ENCODE measurements around the gene MRPL20.
"Not testable (repeated sequence)": the region's sequence is repeated elsewhere in the genome, so short reads cannot be mapped to it uniquely, and the experiment has no call there.

MRPL20 gene

DNA sequence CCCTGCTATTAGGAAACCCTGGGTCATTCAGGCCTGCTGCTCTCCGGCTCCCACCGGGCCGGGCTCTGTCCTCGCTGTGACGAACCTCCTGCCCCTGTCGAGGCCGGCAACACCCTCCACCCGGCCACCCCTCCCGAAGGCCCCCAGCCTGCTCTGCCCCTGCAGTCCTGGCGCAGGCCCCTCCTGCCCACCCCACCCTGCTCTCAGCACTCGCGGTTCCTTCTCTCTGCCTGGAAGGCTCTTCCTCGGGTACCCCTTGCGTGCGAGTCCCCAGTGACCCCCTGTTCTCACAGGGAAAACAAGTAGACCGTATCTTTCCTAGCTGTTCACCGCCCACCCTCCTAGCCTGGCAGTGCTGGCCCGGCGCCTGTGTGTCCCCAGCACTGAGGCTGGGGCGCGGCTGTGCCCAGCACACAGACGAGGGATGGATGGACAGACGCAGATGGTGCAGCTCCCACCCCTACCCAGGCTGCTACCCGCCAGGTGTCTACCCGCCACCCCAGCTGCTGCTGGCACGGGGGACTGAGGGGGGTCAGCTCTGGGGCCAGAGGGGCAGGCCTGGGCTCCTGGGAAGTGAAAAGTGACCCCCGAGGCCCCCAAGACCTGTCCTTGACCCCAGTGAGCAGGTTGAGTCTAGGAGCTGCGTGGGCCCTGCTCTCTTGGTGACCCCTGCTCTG, 25.3 kb upstream of the MRPL20 start:
- Histone ChIP-seq H3K9me3 (ENCODE audit: control insufficient read depth in 1 of 2, low read length in 2 of 2) (no peaks in the 10 kb centered on the region), H3K9ac (ENCODE audit: low read depth in 1 of 2, low read length in 2 of 2) (no peak overlapping the region), H3K4me3 (ENCODE audit: low read depth in 1 of 2, low read length in 2 of 2) (no peak overlapping the region), H3K4me1 (ENCODE audit: control insufficient read depth in 1 of 2, insufficient read depth in 2 of 2, low read length in 2 of 2) (peaks cover 38 to 48% of the 10 kb centered on the region in 2 donors), H3K27ac (ENCODE audit: low read depth, low read length) (peak overlapping the region; percentile 71), H3K36me3 (ENCODE audit: control insufficient read depth in 1 of 2, insufficient read depth in 2 of 2, low read length in 2 of 2) (no peaks in the 10 kb centered on the region), H3K27me3 (ENCODE audit: control insufficient read depth in 1 of 2, insufficient read depth in 2 of 2, low read length in 2 of 2) (peaks cover 6 to 12% of the 10 kb centered on the region in 2 donors)

DNA sequence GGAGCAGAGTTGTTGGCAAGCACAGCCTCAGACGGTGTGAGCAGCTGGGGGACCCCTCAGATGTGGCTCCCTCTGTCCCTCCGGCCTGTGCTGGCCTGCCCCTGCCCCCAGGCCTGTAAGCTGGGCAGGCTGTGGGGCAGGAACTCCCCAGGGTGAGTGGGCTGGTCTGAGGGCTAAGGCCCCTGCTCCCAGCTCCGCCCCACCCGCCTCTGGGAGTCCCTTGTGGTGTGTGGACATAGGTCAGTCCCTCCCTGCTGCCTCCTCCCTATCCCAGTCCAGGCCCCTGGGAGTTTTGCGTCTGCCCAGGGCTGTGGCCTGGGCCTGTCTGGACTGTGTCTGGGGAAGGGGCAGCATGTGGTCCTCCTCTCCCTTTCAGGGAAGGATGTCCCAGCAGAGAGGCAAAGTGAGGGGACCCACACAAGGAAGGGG, 24.8 kb upstream of the MRPL20 start:
- Histone ChIP-seq H3K4me1 (ENCODE audit: control insufficient read depth in 1 of 2, insufficient read depth in 2 of 2, low read length in 2 of 2) (peaks cover 38 to 47% of the 10 kb centered on the region in 2 donors), H3K4me3 (ENCODE audit: low read depth in 1 of 2, low read length in 2 of 2) (no peak overlapping the region), H3K27me3 (ENCODE audit: control insufficient read depth in 1 of 2, insufficient read depth in 2 of 2, low read length in 2 of 2) (peaks cover 6 to 12% of the 10 kb centered on the region in 2 donors), H3K27ac (ENCODE audit: low read depth, low read length) (peak overlapping the region; percentile 50), H3K9ac (ENCODE audit: low read depth in 1 of 2, low read length in 2 of 2) (no peak overlapping the region), H3K9me3 (ENCODE audit: control insufficient read depth in 1 of 2, low read length in 2 of 2) (no peaks in the 10 kb centered on the region), H3K36me3 (ENCODE audit: control insufficient read depth in 1 of 2, insufficient read depth in 2 of 2, low read length in 2 of 2) (no peaks in the 10 kb centered on the region)

DNA sequence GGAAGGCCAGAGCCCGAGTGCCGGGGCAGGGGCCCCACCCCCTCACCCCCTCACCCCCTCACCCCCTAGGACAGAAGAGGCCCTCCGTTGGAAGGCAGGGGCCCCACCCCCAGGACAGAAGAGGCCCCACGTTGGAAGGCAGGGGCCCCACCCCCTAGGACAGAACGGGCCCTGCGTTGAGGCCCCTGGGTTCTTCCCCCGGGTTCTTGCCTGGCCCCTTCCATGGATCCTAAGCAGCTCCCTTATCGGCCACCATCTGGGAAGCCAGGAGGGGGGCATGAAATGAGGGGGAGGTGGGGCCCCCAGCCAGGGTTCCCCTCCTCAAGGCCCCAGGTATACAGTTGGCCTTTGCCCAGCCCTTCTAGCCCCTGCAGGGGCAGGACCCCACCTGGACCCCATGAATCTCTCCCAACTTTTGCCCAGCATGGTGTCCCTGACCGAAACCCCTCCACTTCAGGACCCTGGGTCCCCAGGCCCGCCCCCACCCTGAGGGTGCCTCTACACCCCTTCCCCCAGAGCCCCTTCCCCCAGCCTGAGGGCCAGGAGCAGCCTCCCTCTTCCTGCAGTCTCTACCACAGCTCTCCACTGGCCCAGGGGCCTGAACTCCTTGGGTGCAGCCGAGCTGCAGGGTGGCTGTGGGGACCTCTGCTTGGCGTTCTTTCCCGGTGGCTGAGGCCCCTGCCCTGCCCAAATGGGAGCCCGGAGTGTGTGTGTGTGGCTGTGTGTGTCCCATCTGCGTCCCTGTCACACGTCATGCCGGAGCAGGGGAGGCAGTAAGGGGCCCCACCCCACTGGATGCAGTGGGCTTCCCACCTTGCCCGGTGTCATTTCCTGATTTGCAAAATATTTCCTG, 24.1 kb upstream of the MRPL20 start:
- Histone ChIP-seq H3K9ac (ENCODE audit: low read depth in 1 of 2, low read length in 2 of 2) (no peak overlapping the region), H3K27ac (ENCODE audit: low read depth, low read length) (peak overlapping the region; percentile 32), H3K4me3 (ENCODE audit: low read depth in 1 of 2, low read length in 2 of 2) (no peak overlapping the region), H3K4me1 (ENCODE audit: control insufficient read depth in 1 of 2, insufficient read depth in 2 of 2, low read length in 2 of 2) (peaks cover 33 to 41% of the 10 kb centered on the region in 2 donors), H3K36me3 (ENCODE audit: control insufficient read depth in 1 of 2, insufficient read depth in 2 of 2, low read length in 2 of 2) (no peaks in the 10 kb centered on the region), H3K9me3 (ENCODE audit: control insufficient read depth in 1 of 2, low read length in 2 of 2) (no peaks in the 10 kb centered on the region), H3K27me3 (ENCODE audit: control insufficient read depth in 1 of 2, insufficient read depth in 2 of 2, low read length in 2 of 2) (peaks cover 6% of the 10 kb centered on the region in 2 donors)

DNA sequence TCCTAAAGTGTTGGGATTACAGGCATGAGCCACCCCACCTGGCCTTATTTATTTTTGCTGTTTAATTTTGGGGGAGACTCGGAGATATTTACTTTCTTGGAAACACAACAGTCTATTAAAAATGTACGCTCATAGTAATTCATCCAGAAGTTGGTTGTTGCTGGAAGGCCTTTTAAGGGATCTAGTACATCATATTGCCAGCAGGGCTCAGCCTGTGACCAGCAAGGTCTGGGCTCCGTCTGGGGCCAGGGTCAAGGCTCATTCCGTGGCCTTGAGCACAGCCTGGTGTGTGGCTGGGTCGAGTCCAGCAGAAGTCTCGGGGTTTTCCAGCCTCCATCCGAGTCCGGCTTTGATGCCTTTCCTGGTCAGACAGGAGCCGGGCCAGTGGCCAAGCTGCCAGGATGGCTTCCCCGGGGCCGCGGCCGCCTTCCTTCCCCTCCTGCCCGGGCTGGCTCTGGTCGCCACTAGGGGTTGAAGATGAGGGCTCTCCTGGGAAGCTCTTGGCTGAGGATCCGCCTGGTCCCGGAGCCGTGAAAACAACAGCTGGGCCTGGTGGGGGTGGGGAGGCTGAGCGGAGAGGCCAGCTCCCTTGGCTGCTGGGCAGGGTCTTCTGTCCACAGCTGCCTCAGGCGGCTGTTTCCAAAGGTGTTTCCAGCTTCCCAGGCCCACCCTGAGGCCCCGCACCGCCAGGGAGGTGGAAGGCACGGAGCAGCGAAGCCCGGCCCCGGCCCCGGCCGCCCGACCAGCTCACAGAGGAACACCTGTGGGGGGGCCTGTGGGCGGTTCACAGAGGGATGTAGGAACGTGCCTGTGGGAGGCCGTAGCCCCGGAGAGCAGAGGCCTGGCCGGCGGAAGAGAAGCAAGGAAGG, 23.3 kb upstream of the MRPL20 start:
- Histone ChIP-seq H3K4me1 (ENCODE audit: control insufficient read depth in 1 of 2, insufficient read depth in 2 of 2, low read length in 2 of 2) (peaks cover 30 to 37% of the 10 kb centered on the region in 2 donors), H3K4me3 (ENCODE audit: low read depth in 1 of 2, low read length in 2 of 2) (no peak overlapping the region), H3K27ac (ENCODE audit: low read depth, low read length) (peak overlapping the region; percentile 61), H3K36me3 (ENCODE audit: control insufficient read depth in 1 of 2, insufficient read depth in 2 of 2, low read length in 2 of 2) (no peaks in the 10 kb centered on the region), H3K27me3 (ENCODE audit: control insufficient read depth in 1 of 2, insufficient read depth in 2 of 2, low read length in 2 of 2) (peaks cover 3 to 5% of the 10 kb centered on the region in 2 donors), H3K9ac (ENCODE audit: low read depth in 1 of 2, low read length in 2 of 2) (no peak overlapping the region), H3K9me3 (ENCODE audit: control insufficient read depth in 1 of 2, low read length in 2 of 2) (no peaks in the 10 kb centered on the region)

DNA sequence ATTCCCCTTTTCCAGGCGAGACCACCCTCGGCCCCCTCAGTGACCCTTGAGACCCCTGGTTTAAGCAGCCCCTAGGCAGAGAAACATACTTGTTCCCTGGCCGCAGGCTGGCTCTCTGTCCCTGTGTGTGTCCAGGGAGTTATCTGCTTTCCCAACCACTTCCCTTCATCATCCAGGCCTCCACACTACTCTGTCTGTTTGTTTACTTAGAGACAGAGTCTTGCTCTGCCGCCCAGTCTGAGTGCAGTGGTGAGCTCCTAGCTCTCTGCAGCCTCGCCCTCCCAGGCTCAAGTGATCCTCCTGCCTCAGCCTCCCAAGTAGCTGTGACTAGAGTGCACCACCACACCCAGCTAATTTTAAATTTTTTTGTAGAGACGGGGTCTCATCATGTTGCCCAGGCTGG, 22.6 kb upstream of the MRPL20 start:
- H3K27ac ChIP-seq (ENCODE audit: low read depth, low read length) = peak overlapping the region; percentile 61
- H3K4me3 ChIP-seq (ENCODE audit: low read depth in 1 of 2, low read length in 2 of 2) = no peak overlapping the region
- no peaks in the 10 kb centered on the region for H3K9me3 ChIP-seq (ENCODE audit: control insufficient read depth in 1 of 2, low read length in 2 of 2)
- peaks cover 3 to 5% of the 10 kb centered on the region in 2 donors for H3K27me3 ChIP-seq (ENCODE audit: control insufficient read depth in 1 of 2, insufficient read depth in 2 of 2, low read length in 2 of 2)
- no peak overlapping the region for H3K9ac ChIP-seq (ENCODE audit: low read depth in 1 of 2, low read length in 2 of 2)
- H3K4me1 ChIP-seq (ENCODE audit: control insufficient read depth in 1 of 2, insufficient read depth in 2 of 2, low read length in 2 of 2) = peaks cover 24 to 30% of the 10 kb centered on the region in 2 donors
- H3K36me3 ChIP-seq (ENCODE audit: control insufficient read depth in 1 of 2, insufficient read depth in 2 of 2, low read length in 2 of 2) = no peaks in the 10 kb centered on the region

DNA sequence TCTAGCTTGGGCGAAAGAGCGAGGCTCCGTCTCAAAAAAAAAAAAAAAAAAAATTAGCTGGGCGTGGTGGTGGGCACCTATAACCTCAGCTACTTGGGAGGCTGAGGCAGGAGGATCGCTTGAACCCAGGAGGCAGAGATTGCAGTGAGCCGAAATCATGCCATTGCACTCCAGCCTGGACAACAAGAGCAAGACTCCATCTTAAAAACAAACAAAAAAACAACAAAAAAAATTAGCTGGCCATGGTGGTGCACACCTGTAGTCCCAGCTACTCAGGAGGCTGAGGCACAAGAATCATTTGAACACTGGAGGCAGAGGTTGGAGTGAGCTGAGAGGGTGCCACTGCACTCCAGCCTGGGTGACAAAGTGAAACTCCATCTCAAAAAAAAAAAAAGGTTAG, 21.9 kb upstream of the MRPL20 start:
- H3K4me3 ChIP-seq (ENCODE audit: low read depth in 1 of 2, low read length in 2 of 2); H3K9ac ChIP-seq (ENCODE audit: low read depth in 1 of 2, low read length in 2 of 2); H3K36me3 ChIP-seq (ENCODE audit: control insufficient read depth in 1 of 2, insufficient read depth in 2 of 2, low read length in 2 of 2); H3K9me3 ChIP-seq (ENCODE audit: control insufficient read depth in 1 of 2, low read length in 2 of 2); H3K27me3 ChIP-seq (ENCODE audit: control insufficient read depth in 1 of 2, insufficient read depth in 2 of 2, low read length in 2 of 2); H3K27ac ChIP-seq (ENCODE audit: low read depth, low read length): not testable (repeated sequence)
- peaks cover 21 to 24% of the 10 kb centered on the region in 2 donors for H3K4me1 ChIP-seq (ENCODE audit: control insufficient read depth in 1 of 2, insufficient read depth in 2 of 2, low read length in 2 of 2)

DNA sequence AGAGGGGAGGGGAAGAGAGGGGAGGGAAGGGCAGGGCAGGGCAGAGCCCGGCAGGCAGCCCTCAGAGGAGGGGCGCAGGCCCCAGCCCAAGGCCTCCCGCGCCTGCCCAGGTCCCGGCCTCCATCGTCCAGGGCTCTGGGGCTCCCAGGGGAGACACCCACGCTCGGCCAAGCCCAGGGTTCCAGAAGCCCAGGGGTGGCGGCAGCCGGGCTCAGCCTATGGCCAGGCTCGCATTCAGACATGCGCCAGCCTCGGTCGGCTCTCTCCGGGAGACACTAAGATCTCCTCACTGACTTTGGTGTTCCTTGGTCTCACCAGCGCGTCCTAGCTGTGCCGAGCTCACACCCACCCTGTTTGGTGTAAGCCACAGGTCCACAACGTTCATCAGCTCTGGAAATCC, 21.1 kb upstream of the MRPL20 start:
- Histone ChIP-seq H3K4me3 (ENCODE audit: low read depth in 1 of 2, low read length in 2 of 2) (no peak overlapping the region), H3K9ac (ENCODE audit: low read depth in 1 of 2, low read length in 2 of 2) (no peak overlapping the region), H3K4me1 (ENCODE audit: control insufficient read depth in 1 of 2, insufficient read depth in 2 of 2, low read length in 2 of 2) (peaks cover 14 to 16% of the 10 kb centered on the region in 2 donors), H3K27me3 (ENCODE audit: control insufficient read depth in 1 of 2, insufficient read depth in 2 of 2, low read length in 2 of 2) (peaks cover 3 to 5% of the 10 kb centered on the region in 2 donors), H3K9me3 (ENCODE audit: control insufficient read depth in 1 of 2, low read length in 2 of 2) (no peaks in the 10 kb centered on the region), H3K27ac (ENCODE audit: low read depth, low read length) (no peak overlapping the region), H3K36me3 (ENCODE audit: control insufficient read depth in 1 of 2, insufficient read depth in 2 of 2, low read length in 2 of 2) (no peaks in the 10 kb centered on the region)

DNA sequence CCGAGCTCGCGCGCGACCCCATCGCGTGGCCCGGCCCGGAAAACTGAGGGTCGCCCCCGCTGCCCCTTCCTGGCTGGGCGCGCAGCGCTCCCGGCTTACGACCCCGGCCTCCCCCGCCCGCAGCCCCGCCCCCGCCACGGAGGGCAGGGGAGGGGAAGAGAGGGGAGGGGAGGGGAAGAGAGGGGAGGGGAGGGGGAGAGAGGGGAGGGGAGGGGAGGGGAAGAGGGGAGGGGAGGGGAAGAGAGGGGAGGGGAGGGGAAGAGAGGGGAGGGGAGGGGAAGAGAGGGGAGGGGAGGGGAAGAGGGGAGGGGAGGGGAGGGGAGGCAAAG, 20.7 kb upstream of the MRPL20 start:
- no peak overlapping the region for H3K27ac ChIP-seq (ENCODE audit: low read depth, low read length)
- H3K27me3 ChIP-seq (ENCODE audit: control insufficient read depth in 1 of 2, insufficient read depth in 2 of 2, low read length in 2 of 2) = peaks cover 3 to 5% of the 10 kb centered on the region in 2 donors
- no peak overlapping the region for H3K4me3 ChIP-seq (ENCODE audit: low read depth in 1 of 2, low read length in 2 of 2)
- no peak overlapping the region for H3K9ac ChIP-seq (ENCODE audit: low read depth in 1 of 2, low read length in 2 of 2)
- H3K36me3 ChIP-seq (ENCODE audit: control insufficient read depth in 1 of 2, insufficient read depth in 2 of 2, low read length in 2 of 2) = no peaks in the 10 kb centered on the region
- no peaks in the 10 kb centered on the region for H3K9me3 ChIP-seq (ENCODE audit: control insufficient read depth in 1 of 2, low read length in 2 of 2)
- peaks cover 12 to 14% of the 10 kb centered on the region in 2 donors for H3K4me1 ChIP-seq (ENCODE audit: control insufficient read depth in 1 of 2, insufficient read depth in 2 of 2, low read length in 2 of 2)

DNA sequence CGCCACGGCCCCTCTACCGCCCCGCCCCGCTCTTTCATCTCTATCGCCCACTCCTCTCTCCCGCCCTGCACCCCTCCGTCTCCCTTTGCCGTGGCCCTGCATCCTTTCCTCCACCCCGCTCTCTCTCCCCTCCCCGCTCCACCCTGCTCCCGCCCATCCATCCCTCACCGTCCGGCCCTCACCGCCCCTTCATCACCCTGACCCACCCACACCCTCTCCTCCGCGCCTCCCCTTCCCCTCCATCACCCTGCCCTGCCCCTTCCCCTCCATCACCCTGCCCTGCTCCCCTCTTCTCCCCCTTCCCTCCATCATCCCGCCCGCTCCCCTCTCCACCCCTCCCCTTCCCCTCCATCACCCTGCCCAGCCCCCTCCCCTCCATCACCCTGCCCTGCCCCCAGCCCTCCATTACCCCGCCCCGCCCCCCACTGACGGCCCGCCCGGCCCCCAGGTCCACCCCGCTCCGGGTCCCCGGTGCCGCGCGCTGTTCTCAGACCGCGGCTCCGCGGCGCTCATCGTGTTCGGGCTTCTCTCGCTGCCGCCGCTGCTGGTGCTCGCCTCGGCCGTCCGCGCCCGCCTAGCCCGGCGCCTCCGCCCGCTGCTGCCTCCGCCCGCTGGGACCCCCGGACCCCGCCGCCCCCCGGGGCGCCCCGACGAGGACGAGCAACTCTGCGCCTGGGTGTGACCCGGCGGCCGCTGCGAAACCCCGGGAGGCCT, 20.2 kb upstream of the MRPL20 start:
- no peak overlapping the region for H3K4me3 ChIP-seq (ENCODE audit: low read depth in 1 of 2, low read length in 2 of 2)
- H3K9ac ChIP-seq (ENCODE audit: low read depth in 1 of 2, low read length in 2 of 2) = no peak overlapping the region
- H3K27me3 ChIP-seq (ENCODE audit: control insufficient read depth in 1 of 2, insufficient read depth in 2 of 2, low read length in 2 of 2) = peaks cover 3 to 5% of the 10 kb centered on the region in 2 donors
- H3K4me1 ChIP-seq (ENCODE audit: control insufficient read depth in 1 of 2, insufficient read depth in 2 of 2, low read length in 2 of 2) = peaks cover 7 to 9% of the 10 kb centered on the region in 2 donors
- no peaks in the 10 kb centered on the region for H3K9me3 ChIP-seq (ENCODE audit: control insufficient read depth in 1 of 2, low read length in 2 of 2)
- no peak overlapping the region for H3K27ac ChIP-seq (ENCODE audit: low read depth, low read length)
- H3K36me3 ChIP-seq (ENCODE audit: control insufficient read depth in 1 of 2, insufficient read depth in 2 of 2, low read length in 2 of 2) = no peaks in the 10 kb centered on the region
